HG02763 (cell line): Measurements from ENCODE around the gene SLFNL1.

Source experiments
- ATAC-seq: cut with Tn5 transposase; IDR thresholded peaks from one replicate; pipeline ENCODE4 v1.9.1; 2021; ENCODE audit warnings: mild to moderate bottlenecking, moderate library complexity; ENCODE audit not compliant: unreplicated experiment

Gene SLFNL1

GRCh38 chr1:41021526-41022308, at the start of gene SLFNL1:
Gene SLFNL1 (minus strand): TSS chr1:41021725. CDS start chr1:41020660, 1,065 bp downstream.
- ATAC-seq = no peak

- no peak for ATAC-seq
These were observed 35.4 kb upstream of the SLFNL1 start for GRCh38 chr1:41056907-41057306.

- ATAC-seq = no peak
These were observed 31.8 kb upstream of the SLFNL1 start for GRCh38 chr1:41053316-41053715.

GRCh38 chr1:41051022-41051421, 29.5 kb upstream of the SLFNL1 start:
- ATAC-seq = no peak

- no peak for ATAC-seq
These were observed 27.0 kb upstream of the SLFNL1 start for GRCh38 chr1:41048540-41048939.

- no peak for ATAC-seq
These were observed 24.8 kb upstream of the SLFNL1 start for GRCh38 chr1:41046347-41046775.

- no peak for ATAC-seq
These were observed 24.2 kb upstream of the SLFNL1 start for GRCh38 chr1:41045740-41046139.

- ATAC-seq = no peak
These were observed 22.7 kb upstream of the SLFNL1 start for GRCh38 chr1:41044187-41044586.

- ATAC-seq = no peak
These were observed 20.2 kb upstream of the SLFNL1 start for GRCh38 chr1:41041614-41042270.

- ATAC-seq = no peak
These were observed 16.6 kb upstream of the SLFNL1 start for GRCh38 chr1:41038110-41038509.

GRCh38 chr1:41037116-41037903, 15.8 kb upstream of the SLFNL1 start:
- ATAC-seq = no peak

GRCh38 chr1:41033272-41033671, 11.7 kb upstream of the SLFNL1 start:
- no peak for ATAC-seq

- no peak for ATAC-seq
These were observed 10.6 kb upstream of the SLFNL1 start for GRCh38 chr1:41032147-41032546.

GRCh38 chr1:41030872-41031616, 9.5 kb upstream of the SLFNL1 start:
- no peak for ATAC-seq

- no peak for ATAC-seq
These were observed 6.6 kb upstream of the SLFNL1 start for GRCh38 chr1:41028034-41028642.

GRCh38 chr1:41025979-41026819, 4.7 kb upstream of the SLFNL1 start:
- ATAC-seq = no peak

- ATAC-seq = no peak
These were observed 3.4 kb upstream of the SLFNL1 start for GRCh38 chr1:41024953-41025352.

GRCh38 chr1:41023279-41023990, 1.9 kb upstream of the SLFNL1 start:
- ATAC-seq = no peak

GRCh38 chr1:41022424-41022823, 899 bp upstream of the SLFNL1 start:
- no peak for ATAC-seq
